Activated CD4-positive, CD25-positive, alpha-beta regulatory T cell treated with anti-CD3 and anti-CD28 coated beads, Interleukin-2, amount 50 U/mL, for 72 hours (primary cell): ENCODE results near the gene SLC2A3.
"Not testable (repeated sequence)": the region's sequence is repeated elsewhere in the genome, so short reads cannot be mapped to it uniquely, and the experiment has no call there.

ENCODE experiments used
- DNase-seq: peaks from one replicate; pipeline ENCODE4 v3.0.0; 2021

Gene SLC2A3

DNA sequence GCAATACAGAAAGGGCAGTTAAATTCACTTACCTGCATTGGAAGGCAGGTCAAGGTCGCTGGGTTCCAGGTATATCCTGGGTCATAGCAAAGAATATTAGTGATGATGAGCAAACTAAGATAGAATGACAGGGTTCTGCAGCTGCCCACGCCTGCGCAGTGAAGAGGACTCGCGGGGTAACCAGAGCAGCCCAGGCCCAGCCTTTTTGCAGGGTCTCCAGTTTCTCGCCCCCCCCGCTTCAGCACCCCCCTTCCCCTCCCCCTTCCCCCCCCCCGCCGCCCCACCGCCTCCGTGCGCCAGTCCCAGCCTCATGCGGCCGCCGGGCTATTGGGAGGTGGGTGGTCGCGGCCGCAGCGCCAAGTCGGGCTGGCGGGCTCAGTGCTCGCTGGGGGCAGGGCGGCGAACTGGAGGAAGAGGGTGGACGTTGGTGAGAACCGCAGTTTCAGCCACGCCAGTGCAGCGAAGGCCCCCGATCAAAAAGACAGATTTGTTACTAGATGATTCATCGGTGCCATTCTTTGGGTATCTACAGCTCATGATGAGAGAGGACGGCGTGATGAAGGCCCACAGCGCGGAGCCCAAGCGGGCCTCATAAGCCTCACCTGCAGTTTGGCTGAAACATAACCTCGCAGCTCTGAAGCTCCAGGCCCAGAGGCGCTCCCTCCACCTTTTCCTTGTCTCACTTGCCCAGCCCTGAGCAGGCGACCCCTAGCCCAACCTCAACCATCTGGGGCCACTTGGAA is 20.2 kb downstream of the SLC2A3 start:
- DNase-seq, result no peak

DNA sequence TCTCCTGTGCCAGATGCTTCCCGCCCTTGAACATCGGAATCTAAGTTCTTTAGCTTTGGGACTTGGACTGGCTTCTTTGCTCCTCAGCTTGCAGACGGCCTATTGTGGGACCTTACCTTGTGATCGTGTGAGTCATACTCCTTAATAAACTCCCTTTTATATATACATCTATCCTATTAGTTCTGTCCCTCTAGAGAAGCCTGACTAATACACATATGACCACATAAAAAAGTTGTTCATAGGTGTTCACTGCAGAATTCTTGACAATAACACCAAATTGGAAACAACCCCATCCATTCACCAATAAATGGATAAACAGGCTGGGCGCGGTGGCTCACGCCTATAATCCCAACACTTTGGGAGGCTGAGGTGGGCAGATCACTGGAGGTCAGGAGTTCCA is 25.9 kb downstream of the SLC2A3 start:
- not testable (repeated sequence) for DNase-seq

DNA sequence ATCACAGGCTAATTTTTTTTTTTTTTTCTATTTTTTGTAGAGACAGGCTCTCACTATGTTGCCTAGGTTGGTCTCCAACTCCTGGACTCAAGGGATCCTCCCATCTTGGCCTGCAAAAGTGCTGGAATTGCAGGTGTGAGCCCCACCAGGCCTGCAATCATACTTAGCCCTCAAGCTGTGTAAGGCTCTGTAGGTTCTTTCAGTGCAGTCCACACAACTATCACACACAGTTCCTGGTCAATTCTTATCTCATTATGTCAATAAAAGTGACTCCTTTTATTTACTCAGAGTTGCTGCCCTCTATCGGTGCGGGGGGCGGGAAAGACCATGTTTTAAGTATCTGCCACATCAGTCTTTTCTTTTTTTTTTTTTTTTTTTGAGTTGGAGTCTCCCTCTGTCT is 29.0 kb downstream of the SLC2A3 start:
- DNase-seq, result no peak

DNA sequence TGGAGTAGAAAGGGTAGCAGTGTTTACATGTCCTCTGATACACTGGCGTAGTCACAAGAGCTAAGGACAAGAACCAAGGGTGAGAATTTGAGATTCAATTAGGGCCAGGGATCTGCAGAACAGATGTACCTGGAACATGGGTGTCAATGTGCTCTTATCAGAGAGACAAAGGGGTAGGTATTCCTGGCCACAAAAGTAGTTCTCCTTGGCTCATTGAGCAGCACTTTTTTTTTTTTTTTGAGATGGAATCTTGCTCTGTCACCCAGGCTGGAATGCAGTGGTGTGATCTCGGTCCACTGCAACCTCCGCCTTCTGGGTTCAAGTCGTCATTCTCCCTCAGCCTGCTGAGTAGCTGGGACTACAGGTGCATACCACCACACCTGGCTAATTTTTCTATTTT is 29.7 kb downstream of the SLC2A3 start:
- not testable (repeated sequence) for DNase-seq

DNA sequence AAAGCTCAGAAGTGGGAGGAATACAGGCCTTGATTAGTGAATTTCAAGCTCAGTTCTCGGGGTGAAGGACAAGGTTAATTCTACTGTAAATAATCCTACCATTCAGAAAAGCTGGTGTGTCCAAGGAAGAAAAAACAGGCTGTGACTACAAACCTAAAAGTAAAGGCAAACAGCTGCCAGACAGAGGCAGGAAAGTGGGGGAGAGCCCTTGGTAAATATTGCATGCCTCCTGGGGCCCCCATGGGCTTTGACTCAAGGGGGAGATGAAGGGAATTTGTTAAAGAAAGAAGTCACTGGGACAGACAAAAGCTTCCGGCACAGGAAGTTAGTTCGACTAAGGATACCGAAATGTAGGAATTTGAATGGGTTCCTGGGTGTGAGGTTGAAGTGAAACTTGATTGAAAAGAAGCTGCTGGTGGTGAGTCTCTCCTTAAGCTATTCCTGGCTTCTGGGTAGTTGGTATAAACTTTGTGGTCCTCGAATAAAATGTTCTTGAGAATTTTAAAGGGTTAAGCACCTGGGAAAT is 30.3 kb downstream of the SLC2A3 start:
- DNase-seq, result not testable (repeated sequence)

DNA sequence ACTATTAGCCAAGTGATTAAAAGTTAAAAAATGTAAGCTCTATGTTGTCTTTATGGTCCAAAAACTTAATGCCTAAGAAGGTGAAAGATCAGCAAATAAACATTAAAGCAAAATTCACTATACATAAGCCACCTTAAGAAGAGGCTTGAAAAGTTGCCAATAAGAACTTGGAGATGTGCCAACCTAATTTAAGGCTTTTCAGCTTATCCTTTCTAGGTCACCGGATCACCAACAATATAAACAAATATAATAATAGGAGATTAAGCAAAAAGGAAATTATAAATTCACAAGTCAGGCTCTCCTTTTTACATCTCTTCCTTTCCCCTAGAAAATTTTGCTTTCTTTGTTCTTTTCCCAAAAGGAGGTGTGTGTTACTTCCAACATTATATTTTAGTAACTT is 30.9 kb downstream of the SLC2A3 start:
- no peak for DNase-seq

DNA sequence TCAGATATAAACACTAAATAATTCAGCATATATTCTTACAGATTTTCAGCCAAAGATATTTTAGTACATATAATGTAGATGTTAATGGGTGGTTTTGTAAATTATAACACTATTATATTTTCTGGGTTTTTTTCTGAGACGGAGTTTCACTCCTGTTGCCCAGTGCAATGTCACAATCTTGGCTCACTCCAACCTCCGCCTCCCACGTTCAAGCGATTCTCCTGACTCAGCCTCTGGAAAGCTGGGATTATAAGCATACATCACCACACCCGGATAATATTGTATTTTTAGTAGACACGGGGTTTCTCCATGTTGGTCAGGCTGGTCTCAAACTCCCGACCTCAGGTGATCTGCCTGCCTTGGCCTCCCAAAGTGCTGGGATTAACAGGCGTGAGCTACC is 33.6 kb downstream of the SLC2A3 start:
- not testable (repeated sequence) for DNase-seq

DNA sequence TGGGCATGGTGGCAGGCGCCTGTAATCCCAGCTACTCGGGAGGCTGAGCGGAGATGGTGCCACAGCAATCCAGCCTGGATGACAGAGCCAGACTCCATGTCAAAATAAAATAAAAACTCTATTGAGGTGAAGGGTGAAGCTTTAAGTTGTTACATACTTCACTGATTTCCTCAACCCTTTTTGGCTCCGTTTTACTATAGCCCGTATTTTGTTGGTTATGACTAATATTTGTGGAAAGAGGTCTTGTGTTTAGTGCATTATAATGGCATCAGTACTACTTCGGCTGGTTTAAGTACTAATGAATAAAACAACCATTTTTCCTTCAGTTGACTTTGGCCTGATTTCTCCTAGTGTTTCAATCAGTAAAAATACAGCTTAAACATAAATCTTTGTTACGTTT is 36.2 kb downstream of the SLC2A3 start:
- DNase-seq, result no peak

DNA sequence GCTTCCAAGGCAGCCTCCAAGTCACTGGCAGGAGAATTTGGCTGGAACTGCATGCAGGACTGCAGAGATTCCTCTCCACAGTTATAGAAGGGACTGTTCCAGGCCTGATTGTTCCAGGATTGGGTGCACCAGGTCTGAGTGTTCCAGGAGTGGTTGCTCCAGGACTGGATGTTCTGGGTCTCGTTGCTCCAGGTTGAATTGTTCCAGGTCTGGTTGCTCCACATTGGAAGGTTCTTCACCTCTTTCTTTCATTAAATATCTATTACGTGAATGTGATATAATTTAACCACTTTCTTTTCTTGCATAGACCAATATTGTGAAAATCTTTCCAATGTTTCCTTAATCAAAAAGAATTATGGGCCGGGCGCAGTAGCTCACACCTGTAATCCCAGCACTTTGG is 39.3 kb downstream of the SLC2A3 start:
- not testable (repeated sequence) for DNase-seq

DNA sequence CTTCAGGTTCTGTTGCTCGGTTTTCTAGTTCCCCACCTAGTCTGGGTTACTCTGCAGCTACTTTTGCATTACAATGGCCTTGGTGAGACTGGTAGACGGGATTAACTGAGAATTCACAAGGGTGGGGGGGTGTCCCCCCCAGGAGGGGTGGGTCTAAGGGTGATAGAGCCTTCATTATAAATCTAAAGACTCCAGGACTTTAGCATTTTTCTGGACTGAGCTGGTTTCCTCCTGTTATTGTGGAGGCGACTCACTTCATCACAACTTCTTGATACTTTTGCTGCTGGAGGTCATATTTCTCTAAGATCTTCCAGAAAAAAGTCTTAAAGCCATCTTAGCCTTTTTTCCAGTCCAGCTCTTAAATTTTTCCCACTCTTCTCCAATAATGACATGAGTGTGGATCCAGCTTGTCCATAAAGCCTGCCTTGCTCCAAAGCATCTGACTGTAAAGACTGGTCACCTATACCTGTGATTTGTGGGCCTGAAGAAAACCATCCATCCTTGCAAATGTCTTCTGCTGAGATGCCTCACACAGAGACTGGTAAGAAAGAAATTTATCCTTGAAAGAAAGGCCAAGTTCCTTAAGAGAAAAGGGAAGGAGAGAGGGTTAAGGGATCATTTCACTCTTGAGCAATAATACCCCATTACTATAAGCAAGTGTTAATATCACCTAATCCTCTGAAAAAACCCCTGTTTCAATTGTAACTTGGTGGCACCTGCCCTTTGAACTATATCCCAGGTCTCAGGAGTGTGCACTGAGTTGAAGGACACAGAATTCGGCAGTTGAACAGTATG is 43.6 kb downstream of the SLC2A3 start:
- DNase-seq, result no peak

DNA sequence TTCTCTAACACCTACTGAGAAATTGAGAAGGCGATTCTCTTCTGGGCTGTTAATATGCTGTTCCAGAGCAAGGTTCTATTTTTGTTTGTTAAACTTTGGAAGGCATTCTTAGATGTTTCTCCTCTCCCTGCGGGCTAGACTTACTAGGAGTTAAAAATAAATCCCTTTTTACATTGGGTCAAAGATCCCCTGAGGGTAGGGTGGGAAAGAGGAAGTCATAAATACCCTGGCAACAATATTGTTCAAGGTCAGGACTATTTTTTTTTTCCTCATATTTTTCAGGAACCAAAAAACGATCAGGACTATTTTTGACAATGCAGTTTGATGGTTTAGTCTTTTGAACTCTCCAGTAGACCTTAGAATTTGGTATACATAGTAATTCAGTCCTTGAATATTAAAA is 51.3 kb downstream of the SLC2A3 start:
- no peak for DNase-seq

DNA sequence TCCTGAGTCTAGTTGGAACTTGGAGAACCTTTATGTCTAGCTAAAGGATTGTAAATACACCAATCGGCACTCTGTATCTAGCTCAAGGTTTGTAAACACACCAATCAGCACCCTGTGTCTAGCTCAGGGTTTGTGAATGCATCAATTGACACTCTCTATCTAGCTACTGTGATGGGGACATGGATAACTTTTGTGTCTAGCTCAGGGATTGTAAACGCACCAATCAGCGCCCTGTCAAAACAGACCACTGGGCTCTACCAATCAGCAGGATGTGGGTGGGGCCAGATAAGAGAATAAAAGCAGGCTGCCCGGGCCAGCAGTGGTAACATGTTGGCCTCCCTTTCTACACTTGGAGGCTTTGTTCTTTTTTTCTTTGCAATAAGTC is 54.3 kb downstream of the SLC2A3 start:
- DNase-seq, result not testable (repeated sequence)

DNA sequence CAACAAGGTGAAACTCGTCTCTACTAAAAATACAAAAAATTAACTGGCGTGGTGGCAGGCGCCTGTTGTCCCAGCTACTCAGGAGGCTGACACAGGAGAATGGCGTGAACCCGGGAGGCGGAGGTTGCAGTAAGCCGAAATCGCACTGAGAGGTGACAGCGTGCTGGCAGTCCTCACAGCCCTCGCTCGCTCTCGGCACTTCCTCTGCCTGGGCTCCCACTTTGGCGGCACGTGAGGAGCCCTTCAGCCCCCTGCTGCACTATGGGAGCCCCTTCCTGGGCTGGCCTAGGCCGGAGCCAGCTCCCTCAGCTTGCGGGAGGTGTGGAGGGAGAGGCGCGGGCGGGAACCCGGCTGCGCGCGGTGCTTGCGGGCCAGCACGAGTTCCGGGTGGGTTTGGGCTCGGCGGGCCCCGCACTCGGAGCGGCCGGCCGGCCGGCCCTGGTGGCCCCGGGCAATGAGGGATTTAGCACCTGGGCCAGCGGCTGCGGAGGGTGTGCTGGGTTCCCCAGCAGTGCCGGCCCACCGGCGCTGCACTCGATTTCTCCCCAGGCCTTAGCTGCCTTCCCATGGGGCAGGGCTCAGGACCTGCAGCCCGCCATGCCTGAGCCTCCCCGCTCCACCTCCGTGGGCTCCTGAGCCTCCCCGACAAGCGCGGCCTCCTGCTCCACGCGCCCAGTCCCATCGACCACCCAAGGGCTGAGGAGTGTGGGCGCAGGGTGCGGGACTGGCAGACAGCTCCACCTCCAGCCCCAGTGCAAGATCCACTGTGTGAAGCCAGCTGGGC is 54.8 kb downstream of the SLC2A3 start:
- DNase-seq, result not testable (repeated sequence)

DNA sequence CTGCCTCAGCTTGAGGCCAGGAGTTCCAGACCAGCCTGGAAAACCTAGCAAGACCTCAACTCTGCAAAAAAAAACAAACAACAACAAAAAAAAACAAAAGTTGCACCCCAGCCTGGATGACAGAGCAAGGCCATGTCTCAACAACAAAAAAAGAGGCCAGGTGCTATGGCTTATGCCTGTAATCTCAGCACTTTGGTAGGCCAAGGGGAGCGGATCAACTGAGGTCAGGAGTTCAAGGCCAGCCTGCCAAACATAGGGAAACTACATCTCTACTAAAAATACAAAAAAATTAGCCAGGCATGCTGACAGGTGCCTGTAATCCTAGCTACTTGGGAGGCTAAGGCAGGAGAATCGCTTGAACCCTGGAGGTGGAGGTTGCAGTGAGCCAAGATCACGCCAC is 56.7 kb downstream of the SLC2A3 start:
- no peak for DNase-seq

DNA sequence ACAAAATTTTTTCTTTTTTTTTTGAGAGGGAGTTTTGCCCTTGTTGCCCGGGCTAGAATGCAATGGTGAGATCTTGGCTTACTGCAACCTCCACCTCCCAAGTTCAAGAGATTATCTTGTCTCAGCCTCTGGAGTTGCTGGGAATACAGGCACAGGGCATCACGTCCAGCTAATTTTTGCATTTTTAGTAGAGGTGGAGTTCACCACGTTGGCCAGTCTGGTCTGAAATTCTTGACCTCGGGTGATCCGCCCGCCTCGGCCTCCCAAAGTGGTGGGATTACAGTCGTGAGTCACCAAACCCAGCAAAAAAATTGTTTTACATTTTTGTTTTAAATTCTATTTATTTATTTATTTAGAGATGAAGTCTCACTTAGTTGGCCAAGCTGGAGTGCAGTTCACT is 58.6 kb downstream of the SLC2A3 start:
- no peak for DNase-seq

DNA sequence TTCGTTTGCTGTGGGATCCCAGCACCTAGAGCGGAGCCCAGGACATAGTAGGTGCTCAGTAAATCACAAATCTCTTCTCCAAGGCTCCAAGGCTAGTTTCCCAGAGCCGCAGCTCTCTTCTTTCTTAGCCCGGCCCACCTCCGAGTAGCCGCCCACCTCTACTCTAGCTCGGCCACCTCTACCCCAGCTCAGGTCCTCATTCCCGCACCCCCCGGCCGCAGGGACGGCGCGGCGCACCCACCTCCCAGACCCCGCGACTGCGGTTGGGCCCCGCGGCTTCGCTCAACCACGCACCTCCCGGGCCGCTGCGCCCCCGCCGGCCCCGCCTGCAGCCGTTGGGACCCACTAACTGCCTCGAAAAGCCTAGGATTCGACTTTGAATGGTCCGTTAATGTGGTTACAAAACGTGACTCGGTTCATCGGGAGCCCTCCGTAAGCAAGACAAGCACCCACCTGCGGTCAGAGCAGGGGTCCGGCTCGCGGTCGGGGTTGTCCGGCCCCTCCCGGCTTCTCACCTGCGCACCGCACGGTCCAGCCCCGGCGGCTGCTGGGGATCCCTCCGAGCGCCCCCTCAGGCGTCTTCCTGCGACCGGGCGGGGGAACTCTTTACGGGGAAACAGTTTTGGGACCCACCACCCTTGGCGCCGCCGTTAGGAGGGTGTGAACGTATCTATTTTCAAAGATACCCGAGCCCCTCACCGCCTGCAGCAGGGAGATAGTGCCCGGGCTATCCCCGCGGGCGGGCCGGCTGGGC is 63.2 kb downstream of the SLC2A3 start, which contains the start of gene SLC2A14:
SLC2A14 (minus strand) TSS at position 350 of the 754 bp plus-strand sequence. CDS start 3,035 bp downstream, outside the sequence.
- no peak for DNase-seq

DNA sequence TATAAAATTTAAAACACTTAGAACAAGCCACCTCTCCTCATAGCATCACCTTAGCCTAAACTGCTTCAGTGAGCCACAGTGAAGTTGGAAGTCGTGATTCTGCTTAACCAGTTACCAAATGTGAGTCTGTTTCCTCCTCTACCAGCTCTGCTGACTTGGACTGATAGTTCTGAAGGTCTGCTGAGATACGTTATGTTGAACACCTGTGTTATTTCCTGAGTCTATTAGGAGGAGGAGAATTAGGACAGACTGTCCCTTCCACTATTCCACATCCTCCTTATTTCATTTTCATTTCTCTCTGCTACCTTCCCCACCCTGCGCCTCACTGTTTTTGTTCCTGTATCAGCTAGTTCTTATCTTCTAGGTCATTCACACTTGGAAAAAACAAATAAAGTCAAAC is 65.7 kb downstream of the SLC2A3 start:
- DNase-seq, result no peak
